HL-60/S4 treated with phorbol 12-myristate 13-acetate at 8.2 ng/mL for 4 days and 3 days (cell line): Measurements from ENCODE around the gene ANKRD30BL.
"Not testable (repeated sequence)": the region's sequence is repeated elsewhere in the genome, so short reads cannot be mapped to it uniquely, and the experiment has no call there.

ENCODE experiments used
- in situ Hi-C: fragments of 300-500 bp; cut with MboI; formaldehyde crosslinking; loops from 2 replicates; pipeline ENCODE4 v1.15.0; 2022; ENCODE audit warnings: low sequenced_read_pairs

ANKRD30BL gene

DNA sequence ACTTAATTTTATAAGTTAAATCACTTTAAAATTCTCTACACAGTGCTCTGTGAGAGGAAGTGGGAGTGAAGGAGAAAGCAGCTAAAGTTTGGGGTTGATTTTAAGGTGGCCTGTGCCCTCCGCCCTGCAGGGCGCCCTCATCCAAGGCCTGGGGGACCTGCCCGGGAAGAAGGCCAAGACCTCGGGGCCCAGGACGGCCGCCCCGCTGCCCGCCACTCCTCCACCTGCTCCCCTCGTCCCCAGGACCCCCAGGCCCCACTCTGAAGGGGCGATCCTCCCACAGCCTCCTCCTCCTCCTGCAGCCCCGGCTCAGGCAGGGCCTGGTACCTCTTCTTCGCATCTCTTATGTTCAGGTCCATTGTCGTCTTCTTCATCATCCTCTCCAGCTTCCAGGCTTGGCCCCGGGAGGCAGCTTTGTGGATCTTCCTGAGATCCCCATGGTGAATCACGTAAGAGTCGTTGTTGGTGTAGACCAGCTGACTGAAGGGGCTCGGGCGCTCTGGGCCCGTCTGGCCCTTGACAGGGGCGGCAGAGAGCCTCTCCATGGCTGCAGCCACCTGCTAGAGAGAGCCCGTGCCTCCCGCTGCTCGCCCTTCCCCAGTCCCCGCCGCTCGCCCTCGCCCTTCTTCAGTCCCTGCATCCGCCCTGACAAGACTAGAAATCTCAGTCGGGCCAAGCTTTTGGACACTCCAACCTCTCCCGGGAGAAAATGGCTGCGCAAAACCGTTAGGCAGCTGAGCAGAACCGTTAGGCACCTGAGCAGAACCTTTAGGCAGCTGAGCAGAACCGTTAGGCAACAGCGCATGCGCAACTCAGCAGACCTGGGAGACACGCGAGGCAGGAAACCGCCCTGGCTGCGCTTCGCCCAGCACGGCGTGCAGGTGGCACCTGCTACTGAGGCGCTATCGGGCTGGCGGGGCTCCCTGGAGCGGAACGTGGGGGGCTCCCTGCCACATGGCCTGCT, at the start of gene ANKRD30BL:
TSS of gene ANKRD30BL (minus strand) at position 792 of the 964 bp plus-strand sequence. CDS start at position 545, 247 bp downstream.
- in situ Hi-C loops, result not testable (repeated sequence)

DNA sequence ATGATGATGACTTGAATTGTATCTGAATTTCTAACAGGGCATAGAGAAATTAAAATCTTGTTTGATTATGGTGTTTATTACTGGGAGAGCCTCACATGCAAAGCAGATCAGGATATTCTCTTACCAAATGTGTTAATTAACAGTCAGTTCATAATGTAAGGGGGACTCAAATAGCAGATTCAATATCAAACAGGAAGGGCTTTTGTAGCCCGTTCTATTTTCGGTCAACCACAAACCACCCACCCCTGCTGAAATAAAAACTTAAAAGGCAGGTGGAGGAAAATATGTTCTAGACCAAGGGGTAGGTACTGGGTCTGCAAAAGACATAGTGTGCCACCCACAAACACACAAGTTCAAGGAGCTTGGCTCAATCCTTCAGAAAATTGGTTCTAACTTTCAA, 41.1 kb upstream of the ANKRD30BL start:
- in situ Hi-C loops, result not testable (repeated sequence)

- in situ Hi-C loops, result not testable (repeated sequence)
These were observed 31.1 kb upstream of the ANKRD30BL start for GRCh38 chr2:132192854-132193253.

DNA sequence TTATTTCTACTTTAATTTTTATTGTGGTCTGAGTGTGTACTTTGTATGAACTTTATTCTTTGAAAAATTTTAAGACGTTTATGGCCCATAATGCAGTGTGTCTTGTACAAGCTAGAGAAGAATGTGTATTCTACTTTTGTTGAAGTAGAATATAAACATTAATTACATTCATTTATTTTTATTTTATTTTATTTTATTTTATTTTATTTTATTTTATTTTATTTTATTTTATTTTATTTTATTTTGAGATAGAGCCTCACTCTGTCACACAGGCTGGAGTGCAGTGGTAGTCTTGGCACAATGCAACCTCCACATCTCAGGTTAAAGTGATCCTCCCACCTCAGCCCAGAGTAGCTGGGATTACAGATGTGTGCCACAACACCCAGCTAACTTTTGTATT, 5.3 kb upstream of the ANKRD30BL start:
- in situ Hi-C loops, result not testable (repeated sequence)

DNA sequence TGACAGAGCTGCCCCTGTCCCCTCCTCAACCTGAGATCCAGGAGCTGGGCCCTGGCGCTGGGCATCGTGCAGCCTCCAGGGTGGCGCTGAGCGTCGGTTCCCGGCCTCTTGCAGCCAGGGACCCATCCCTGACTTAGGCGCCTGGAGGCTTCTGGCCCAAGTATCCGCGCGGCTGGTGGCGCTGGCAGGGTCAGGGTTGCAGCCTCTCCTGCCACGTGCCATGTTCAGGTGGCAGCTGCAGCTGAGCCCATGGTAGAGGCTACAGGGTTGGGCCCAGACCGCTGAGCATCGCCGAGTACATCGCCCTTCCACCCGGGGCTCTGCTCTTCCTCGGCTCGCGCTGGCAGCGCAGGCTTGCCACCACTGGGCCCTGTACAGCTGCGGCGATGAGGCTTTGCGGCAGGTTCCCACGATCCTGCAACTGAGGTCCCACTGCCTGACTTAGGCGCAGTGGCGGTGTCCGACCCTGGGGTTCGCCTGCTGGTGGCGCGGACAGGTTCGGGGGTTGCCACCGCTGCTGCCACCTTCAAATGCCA, 441 bp upstream of the ANKRD30BL start:
- in situ Hi-C loops, result not testable (repeated sequence)

DNA sequence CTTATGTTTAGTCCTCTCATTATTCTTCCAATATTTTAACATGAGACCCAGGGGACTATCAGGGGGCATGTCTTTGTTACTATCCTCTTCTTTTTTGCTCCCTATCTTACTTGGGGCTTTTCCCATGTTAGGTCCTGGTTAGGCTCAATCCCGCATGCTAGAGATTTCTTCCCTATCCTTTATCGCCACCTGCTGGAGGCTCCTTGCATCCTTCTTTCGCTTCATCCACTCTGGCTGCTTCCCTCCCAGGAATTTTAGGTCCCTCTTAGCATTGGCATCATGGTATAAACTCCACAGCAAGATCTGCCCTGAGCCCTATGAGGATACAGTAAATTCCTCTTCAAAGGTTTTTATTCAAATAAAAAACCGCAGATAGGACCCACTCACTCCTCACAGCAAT, 15.0 kb downstream of the ANKRD30BL start:
- in situ Hi-C loops, result not testable (repeated sequence)
